Nephron progenitor cell (in vitro differentiated cells): Measurements from ENCODE around the gene CORO7.

Experiments used
- DNase-seq: peaks from one replicate; pipeline ENCODE4 v3.0.0; 2021
- H3K27ac Mint-ChIP-seq: 2 replicates; pipeline ENCODE4 v1.8.0; 2021; ENCODE audit warnings: mild to moderate bottlenecking, moderate library complexity, mixed read lengths
- H3K27me3 Mint-ChIP-seq: 2 replicates; pipeline ENCODE4 v1.8.0; 2021; ENCODE audit warnings: mild to moderate bottlenecking, low read depth, mixed read lengths; ENCODE audit not compliant: poor library complexity
- H3K36me3 Mint-ChIP-seq: 2 replicates; pipeline ENCODE4 v1.8.0; 2021; ENCODE audit warnings: low read depth, mixed read lengths
- H3K4me1 Mint-ChIP-seq: 2 replicates; pipeline ENCODE4 v1.8.0; 2021; ENCODE audit warnings: mixed read lengths
- H3K4me3 Mint-ChIP-seq: 2 replicates; pipeline ENCODE4 v1.8.0; 2021; ENCODE audit warnings: mild to moderate bottlenecking, moderate library complexity, mixed read lengths
- H3K9me3 Mint-ChIP-seq: 2 replicates; pipeline ENCODE4 v1.8.0; 2021; ENCODE audit warnings: mild to moderate bottlenecking, moderate library complexity, mixed read lengths
- CTCF ChIP-seq: fragments of 200-600 bp; sonication (generic); IDR thresholded peaks from 2 replicates; pipeline ENCODE4 v1.5.0; 2021; ENCODE audit warnings: antibody characterized with exemption

Gene CORO7

GRCh38 chr16:4416200-4417032, at the start of gene CORO7:
CORO7 (minus strand) TSS chr16:4416596; CDS start chr16:4416518, 78 bp downstream.
- H3K27ac Mint-ChIP-seq = no peak within 1 kb of the TSS

GRCh38 chr16:4463522-4464163, 47.2 kb upstream of the CORO7 start:
- H3K27me3 Mint-ChIP-seq = peaks cover 7% of the 10 kb centered on the region
- no peak for DNase-seq
- peaks cover 43% of the 10 kb centered on the region for H3K36me3 Mint-ChIP-seq
- no peaks in the 10 kb centered on the region for H3K9me3 Mint-ChIP-seq
- H3K4me1 Mint-ChIP-seq = peaks cover 11% of the 10 kb centered on the region
- H3K4me3 Mint-ChIP-seq = no peak overlapping the region
- no peak for TF ChIP-seq CTCF
- peak overlapping the region; percentile 98 for H3K27ac Mint-ChIP-seq

More at GRCh38 chr16:4416200-4417032, at the start of gene CORO7:
- no peaks in the 10 kb centered on the region for H3K36me3 Mint-ChIP-seq
- H3K4me3 Mint-ChIP-seq = peak within 1 kb of the TSS; percentile 88
- peaks cover 19% of the 10 kb centered on the region for H3K4me1 Mint-ChIP-seq
- DNase-seq = peak; percentile 94
- no peak for TF ChIP-seq CTCF
- H3K9me3 Mint-ChIP-seq = no peaks in the 10 kb centered on the region
- peaks cover 36% of the 10 kb centered on the region for H3K27me3 Mint-ChIP-seq

GRCh38 chr16:4461250-4462085, 45.1 kb upstream of the CORO7 start:
- Mint-ChIP-seq H3K4me1 (peaks cover 11% of the 10 kb centered on the region), H3K27me3 (peaks cover 3% of the 10 kb centered on the region), H3K4me3 (no peak overlapping the region), H3K27ac (peak overlapping the region; percentile 95), H3K36me3 (peaks cover 41% of the 10 kb centered on the region), H3K9me3 (no peaks in the 10 kb centered on the region)
- peak; percentile 23 for DNase-seq
- TF ChIP-seq CTCF = no peak

GRCh38 chr16:4460936-4461249, 44.5 kb upstream of the CORO7 start:
- Mint-ChIP-seq H3K36me3 (peaks cover 43% of the 10 kb centered on the region), H3K9me3 (no peaks in the 10 kb centered on the region), H3K4me3 (no peak overlapping the region), H3K27me3 (peaks cover 3% of the 10 kb centered on the region), H3K27ac (peak overlapping the region; percentile 95), H3K4me1 (peaks cover 11% of the 10 kb centered on the region)
- DNase-seq = no peak
- no peak for TF ChIP-seq CTCF

- no peak for TF ChIP-seq CTCF
- Mint-ChIP-seq H3K4me1 (peaks cover 3% of the 10 kb centered on the region), H3K36me3 (peaks cover 49% of the 10 kb centered on the region), H3K27me3 (peaks cover 5% of the 10 kb centered on the region), H3K27ac (no peak overlapping the region), H3K4me3 (no peak overlapping the region), H3K9me3 (no peaks in the 10 kb centered on the region)
- no peak for DNase-seq
Observed at GRCh38 chr16:4455951-4456350, 39.6 kb upstream of the CORO7 start.
